Measurements from ENCODE around the gene GNAQ.

Gene GNAQ

DNA sequence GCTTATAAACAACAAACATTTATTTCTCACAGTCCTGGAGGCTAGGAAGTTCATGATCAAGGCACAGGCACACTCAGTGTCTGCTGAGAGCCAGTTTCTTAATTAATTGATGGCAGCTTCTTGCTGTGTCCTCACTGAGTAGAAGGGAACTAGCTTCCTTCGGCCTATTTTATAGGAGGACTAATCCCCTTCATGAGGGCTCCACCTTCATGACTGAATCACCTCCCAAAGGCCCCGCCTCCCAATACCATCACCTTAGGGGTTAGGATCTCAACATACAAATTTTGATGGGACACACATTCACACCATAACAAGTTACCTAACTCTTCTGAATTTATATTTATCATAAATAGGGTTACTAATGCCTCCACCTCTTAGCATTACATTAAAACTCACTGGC, 129.8 kb downstream of the GNAQ start:
- no peak for TF ChIP-seq CTCF (IDR thresholded peaks at IDR 0.05; ENCODE audit: borderline replicate concordance, insufficient read depth, low read depth, low read length)
- no peak overlapping the region for H3K4me3 ChIP-seq (ENCODE audit: low read depth, low read length)

DNA sequence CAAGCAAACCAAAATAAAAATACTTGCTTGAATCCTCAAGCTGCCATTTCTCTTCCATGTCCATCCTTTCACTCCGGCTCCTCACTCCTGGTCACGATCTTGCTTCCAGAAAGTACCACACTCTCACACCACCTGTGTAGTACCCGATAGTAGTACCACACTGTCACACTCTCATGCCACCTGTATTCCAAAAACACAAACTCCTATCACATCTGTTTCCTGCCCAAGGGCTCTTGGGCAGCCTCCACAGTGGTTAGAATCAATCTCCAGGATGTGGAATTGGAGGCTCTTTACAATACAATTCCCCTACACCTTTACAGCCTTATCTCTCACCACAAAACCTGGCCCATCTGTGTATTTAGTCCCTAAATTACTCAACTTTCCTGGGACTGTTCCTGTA, 130.6 kb downstream of the GNAQ start:
- no peak overlapping the region for H3K4me3 ChIP-seq (ENCODE audit: low read depth, low read length)
- no peak for TF ChIP-seq CTCF (IDR thresholded peaks at IDR 0.05; ENCODE audit: borderline replicate concordance, insufficient read depth, low read depth, low read length)

DNA sequence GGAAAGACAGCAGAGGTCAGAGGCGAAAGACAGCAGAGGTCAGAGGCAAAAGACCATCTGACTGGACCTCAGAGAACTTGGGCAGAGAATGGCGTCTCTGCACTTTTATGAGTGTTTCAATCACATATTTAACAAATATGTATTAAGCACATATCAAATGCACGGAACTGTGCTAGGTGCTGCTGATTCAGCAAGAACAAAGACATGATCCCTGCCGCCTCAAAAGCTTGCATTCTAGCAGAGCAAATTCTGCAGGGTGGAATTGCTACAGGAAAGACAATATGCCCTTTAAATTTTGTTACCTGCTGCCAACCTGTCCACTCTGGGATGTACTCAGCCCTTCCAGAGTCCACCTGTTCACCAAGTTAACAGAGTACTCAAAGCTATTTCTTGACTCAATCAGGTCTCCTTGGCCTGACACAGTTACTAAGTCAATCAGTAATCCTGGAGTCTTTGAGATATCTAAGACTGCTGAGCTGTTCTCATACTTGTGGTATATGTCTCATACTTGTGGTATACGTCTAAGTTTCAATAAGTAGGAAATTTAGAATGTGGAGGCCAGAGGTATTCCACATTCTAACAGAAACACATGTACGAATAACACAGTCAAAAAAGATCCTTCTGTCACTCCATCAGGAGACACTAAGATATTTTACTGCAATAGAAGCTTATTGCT, 131.8 kb downstream of the GNAQ start:
- no peak overlapping the region for H3K4me3 ChIP-seq (ENCODE audit: low read depth, low read length)
- TF ChIP-seq CTCF (IDR thresholded peaks at IDR 0.05; ENCODE audit: borderline replicate concordance, insufficient read depth, low read depth, low read length) = no peak

DNA sequence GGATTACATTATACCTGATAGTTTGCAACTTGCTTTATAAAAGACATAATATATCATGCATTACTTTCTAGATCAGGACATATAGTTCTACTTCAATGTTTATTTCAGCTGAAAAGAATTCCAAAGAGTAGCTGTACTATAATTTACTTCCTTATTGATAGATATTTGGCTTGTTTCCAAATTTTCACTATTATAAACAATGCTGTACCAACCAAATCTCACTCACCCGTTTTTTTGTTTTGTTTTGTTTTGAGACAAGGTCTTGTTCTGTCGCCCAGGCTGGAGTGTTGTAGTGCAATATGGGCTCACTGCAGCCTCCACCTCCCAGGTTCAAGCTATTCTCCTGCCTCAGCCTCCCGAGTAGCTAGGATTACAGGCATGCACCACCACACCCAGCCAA, 132.7 kb downstream of the GNAQ start:
- TF ChIP-seq CTCF (IDR thresholded peaks at IDR 0.05; ENCODE audit: borderline replicate concordance, insufficient read depth, low read depth, low read length) = no peak
- H3K4me3 ChIP-seq (ENCODE audit: low read depth, low read length) = no peak overlapping the region

DNA sequence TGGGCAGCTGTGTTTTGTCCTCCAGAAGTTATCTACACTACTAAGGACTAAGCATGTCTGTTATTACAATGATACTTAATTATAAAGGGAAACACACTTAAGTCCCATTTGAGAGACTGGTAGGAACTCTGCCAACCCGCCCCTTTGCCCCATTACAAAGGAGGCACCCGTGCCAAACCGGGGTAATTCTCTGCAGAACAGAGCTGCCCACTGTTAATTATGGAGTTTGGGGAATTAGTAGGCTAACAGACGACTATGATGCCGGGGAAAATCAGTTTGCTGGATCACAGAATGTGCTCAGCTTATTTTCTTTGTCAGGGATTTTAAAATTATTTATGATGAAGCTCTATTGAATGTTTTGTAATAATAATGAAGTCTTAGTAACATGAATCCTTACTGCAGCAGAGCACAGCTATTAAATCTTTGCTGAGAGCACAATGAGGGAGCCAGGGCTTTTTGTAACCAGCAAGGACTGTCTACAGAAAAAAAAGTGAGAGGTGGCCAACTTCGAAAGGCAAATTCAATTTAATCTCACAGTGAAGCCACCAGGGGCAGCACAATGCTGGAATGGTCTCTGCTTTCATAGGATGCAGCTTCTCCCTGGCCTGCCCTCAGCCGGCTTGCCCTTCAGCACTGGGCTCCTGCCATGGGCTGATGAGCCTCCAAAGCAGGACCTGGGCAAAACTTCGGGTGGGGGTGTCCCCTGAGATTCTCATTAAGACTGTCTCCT, 134.5 kb downstream of the GNAQ start:
- H3K4me3 ChIP-seq (ENCODE audit: low read depth, low read length) = no peak overlapping the region
- 0 out of 2 replicates have a peak, but pooled peaks have one; percentile 18 for TF ChIP-seq CTCF (IDR thresholded peaks at IDR 0.05; ENCODE audit: borderline replicate concordance, insufficient read depth, low read depth, low read length)

DNA sequence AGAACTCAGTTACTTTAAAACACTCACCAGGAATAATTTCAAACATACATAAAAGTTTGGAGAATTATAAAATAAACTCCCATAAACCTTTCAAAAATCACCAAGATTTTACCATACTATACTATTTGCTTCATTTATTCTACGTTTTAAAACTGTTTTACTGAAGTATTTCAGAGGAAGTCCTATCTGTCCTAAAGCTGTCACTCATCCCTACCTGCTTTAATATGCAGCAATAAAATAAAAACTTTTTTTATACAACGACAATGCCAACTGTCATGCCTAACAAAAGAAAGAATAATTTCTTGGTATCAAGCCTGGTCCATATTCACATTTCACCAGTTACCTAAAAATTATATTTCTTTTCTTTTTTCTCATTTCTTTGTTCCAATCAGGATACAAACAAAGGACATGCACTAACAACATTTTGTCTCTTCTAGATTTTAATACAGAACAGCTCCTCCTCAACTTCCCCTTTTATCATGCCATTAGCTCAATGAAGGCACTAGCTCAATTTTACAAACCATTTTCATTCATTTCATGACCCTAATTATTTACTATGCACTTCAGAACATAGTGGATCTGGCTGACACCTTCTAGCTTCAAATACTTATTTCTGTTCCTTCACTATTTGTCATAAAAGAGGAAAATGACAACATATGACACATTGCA, 135.2 kb downstream of the GNAQ start:
- H3K4me3 ChIP-seq (ENCODE audit: low read depth, low read length) = no peak overlapping the region
- no peak for TF ChIP-seq CTCF (IDR thresholded peaks at IDR 0.05; ENCODE audit: borderline replicate concordance, insufficient read depth, low read depth, low read length)

Measured in GM12875 (cell line).